Endothelial cell of umbilical vein (primary cell): ENCODE data around the gene SLC4A11. TPM values are rescaled to one million over a fixed set of nuclear protein-coding genes. Genes with fewer than 3 reads are reported as not detected.

Experiments used
- BruUV-seq: library from RNA; stranded (reverse); fragments of 400-500 nt; replicated peaks from 2 replicates; lab custom pipeline; 2021; lab: Mats Ljungman, UMichigan
- CTCF ChIA-PET: fragments of 300-600, 350-600 bp; sonication (Branson Sonifier 250); formaldehyde crosslinking; loops from one replicate; lab custom pipeline; 2021; ENCODE audit warnings: antibody characterized with exemption, inconsistent platforms; lab: Charles Lee
- POLR2A ChIA-PET: fragments of 300-600, 350-600 bp; sonication (Branson Sonifier 250); formaldehyde crosslinking; loops from one replicate; lab custom pipeline; 2021; ENCODE audit warnings: antibody characterized with exemption, inconsistent platforms; lab: Charles Lee
- DNase-seq: peaks from one replicate; pipeline ENCODE4 v3.0.0-alpha.2; 2011; ENCODE audit warnings: low read depth, low spot score
- FAIRE-seq: peaks from 2 replicates; lab custom pipeline; 2011; peaks lifted over from hg19 to GRCh38; lab: Jason Lieb, UNC
- H2AFZ ChIP-seq: 2 replicates; pipeline ENCODE4 v1.6.0; 2012; ENCODE audit warnings: low read depth, low read length, control low read depth, inconsistent platforms
- H3K27ac ChIP-seq: 2 replicates; pipeline ENCODE4 v1.5.1; 2011; ENCODE audit warnings: low read depth, mild to moderate bottlenecking, control low read depth, low read length, moderate library complexity; ENCODE audit not compliant: insufficient read depth
- H3K27me3 ChIP-seq, 2 experiments: 2 replicates each; pipeline versions ENCODE4 v1.6.0 to v1.6.1; 2011; ENCODE audit warnings: low read length in 2 of 2, mixed read lengths in 1 of 2; ENCODE audit not compliant: control insufficient read depth in 2 of 2, insufficient read depth in 2 of 2
- H3K36me3 ChIP-seq, 2 experiments: 2 replicates in 1 of 2; 3 replicates in 1 of 2; pipeline ENCODE4 v1.5.1; 2011; ENCODE audit warnings: low read length in 2 of 2, mild to moderate bottlenecking in 1 of 2, moderate library complexity in 1 of 2; ENCODE audit not compliant: control insufficient read depth in 2 of 2, insufficient read depth in 2 of 2; ENCODE audit errors: extremely low read depth in 1 of 2
- H3K4me1 ChIP-seq: 3 replicates; pipeline ENCODE4 v1.5.1; 2011; ENCODE audit warnings: mild to moderate bottlenecking, low read length; ENCODE audit not compliant: control insufficient read depth, insufficient read depth; ENCODE audit errors: extremely low read depth
- H3K4me2 ChIP-seq: 2 replicates; pipeline ENCODE4 v1.6.1; 2011; ENCODE audit warnings: low read length, control low read depth, mixed read lengths; ENCODE audit not compliant: insufficient read depth
- H3K4me3 ChIP-seq, 3 experiments: fragments of 200-600 bp in 1 of 3; sonication (generic), shearing (Covaris generic) in 1 of 3; replicated peaks in 1 of 3; 2 replicates each; pipeline ENCODE4 v1.5.1; 2011 to 2016; ENCODE audit warnings: control low read depth in 3 of 3, low read length in 3 of 3, mild to moderate bottlenecking in 2 of 3, inconsistent platforms in 1 of 3, low read depth in 1 of 3, moderate library complexity in 1 of 3; ENCODE audit not compliant: insufficient read depth in 1 of 3
- H3K79me2 ChIP-seq: 2 replicates; pipeline ENCODE4 v1.6.0; 2012; ENCODE audit warnings: low read length, inconsistent platforms; ENCODE audit not compliant: control insufficient read depth, insufficient read depth
- H3K9ac ChIP-seq: replicated peaks from 2 replicates; pipeline ENCODE3; 2011; ENCODE audit warnings: low read length, control low read depth; ENCODE audit not compliant: insufficient read depth; ENCODE audit errors: extremely low read depth
- H3K9me1 ChIP-seq: replicated peaks from 3 replicates; pipeline ENCODE4 v1.6.0; 2011; ENCODE audit warnings: mild to moderate bottlenecking, low read length; ENCODE audit not compliant: control insufficient read depth, insufficient read depth; ENCODE audit errors: extremely low read depth
- H3K9me3 ChIP-seq: replicated peaks from 2 replicates; pipeline ENCODE4 v1.5.1; 2012; ENCODE audit warnings: low read length, inconsistent platforms; ENCODE audit not compliant: control insufficient read depth, insufficient read depth
- H4K20me1 ChIP-seq: replicated peaks from 2 replicates; pipeline ENCODE3; 2011; ENCODE audit warnings: mild to moderate bottlenecking, low read length; ENCODE audit not compliant: control insufficient read depth, insufficient read depth; ENCODE audit errors: extremely low read depth
- CTCF ChIP-seq, 2 donors: IDR thresholded peaks; 1 replicate in 1 of 2; 2 replicates in 1 of 2; pipeline ENCODE4 v1.5.1; 2011; ENCODE audit warnings: low read length in 2 of 2, mild to moderate bottlenecking in 2 of 2, moderate library complexity in 2 of 2, control low read depth in 1 of 2, inconsistent platforms in 1 of 2, low read depth in 1 of 2; ENCODE audit not compliant: insufficient read depth in 1 of 2; ENCODE audit errors: extremely low read depth in 1 of 2
- EZH2 ChIP-seq: IDR thresholded peaks from 2 replicates; pipeline ENCODE4 v1.6.1; 2012; ENCODE audit warnings: borderline replicate concordance, low read depth, mild to moderate bottlenecking, moderate library complexity, low read length, inconsistent platforms; ENCODE audit not compliant: severe bottlenecking
- FOS ChIP-seq: IDR thresholded peaks from 2 replicates; pipeline ENCODE4 v1.6.1; 2011; ENCODE audit warnings: mild to moderate bottlenecking, low read length, moderate library complexity, borderline replicate concordance; ENCODE audit not compliant: insufficient read depth
- GATA2 ChIP-seq: IDR thresholded peaks from 2 replicates; pipeline ENCODE4 v1.7.0; 2011; ENCODE audit warnings: low read depth, mild to moderate bottlenecking, moderate library complexity, mixed read lengths, low read length; ENCODE audit not compliant: insufficient read length, insufficient read depth
- JUN ChIP-seq: IDR thresholded peaks from 2 replicates; pipeline ENCODE4 v1.6.1; 2011; ENCODE audit warnings: borderline replicate concordance, low read depth; ENCODE audit not compliant: insufficient read length, insufficient read depth
- MAX ChIP-seq: IDR thresholded peaks from 2 replicates; pipeline ENCODE4 v1.6.1; 2011; ENCODE audit not compliant: insufficient read depth, insufficient read length
- MYC ChIP-seq: IDR thresholded peaks from one replicate; pipeline ENCODE4 v1.6.1; 2011; ENCODE audit warnings: mild to moderate bottlenecking, low read depth, low read length
- POLR2A ChIP-seq: IDR thresholded peaks from 2 replicates; pipeline ENCODE4 v1.6.1; 2012; ENCODE audit warnings: low read depth, mild to moderate bottlenecking, control low read depth, low read length
- POLR2AphosphoS5 ChIP-seq: IDR thresholded peaks from 2 replicates; pipeline ENCODE4 v1.6.1; 2012; ENCODE audit warnings: low read depth, mild to moderate bottlenecking, control low read depth, low read length, moderate library complexity; ENCODE audit not compliant: insufficient read depth
- dilution Hi-C: fragments of 300-500 bp; cut with MboI; formaldehyde crosslinking; loops from one replicate; pipeline ENCODE4 v1.15.0; 2019; ENCODE audit warnings: low sequenced_read_pairs; ENCODE audit not compliant: extremely low pct_ligation_motif_present
- intact Hi-C: fragments of 100-400 bp; cut with micrococcal nuclease; formaldehyde crosslinking; loops from one replicate; pipeline ENCODE4 v1.10.0; 2022
- polyA plus RNA-seq, 4 experiments: library from polyadenylated mRNA; depleted of rRNA in 3 of 4; stranded (reverse) in 3 of 4; unstranded in 1 of 4; fragments of >200 nt; gene quantifications; 2 replicates each; pipeline versions ENCODE4 v1.2.1 to v1.2.3, GENCODE V29; 2011 to 2012; ENCODE audit warnings: missing spikeins in 1 of 4
- total RNA-seq: library from RNA; stranded (reverse); gene quantifications from 2 replicates; pipeline ENCODE4 v1.2.3, GENCODE V29; 2021

The SLC4A11 gene
- total and polyA plus RNA-seq, 2 donors (not counting 3 experiments of a cell fraction or from before 2014, with no cell fraction given): 5.7 to 10.2 TPM

- H3K79me2 ChIP-seq: no peaks in the 10 kb centered on the region
- H3K36me3 ChIP-seq: peaks cover 0 to 5% of the 10 kb centered on the region in 2 experiments
- no peak for DNase-seq
- no peak overlapping the region for H3K9ac ChIP-seq
- no peaks in the 10 kb centered on the region for H3K9me3 ChIP-seq
- H3K9me1 ChIP-seq: no peaks in the 10 kb centered on the region
- no peaks in the 10 kb centered on the region for H3K27me3 ChIP-seq
- H3K4me2 ChIP-seq: no peak overlapping the region
- TF ChIP-seq MAX (no peak), CTCF (IDR thresholded peaks at IDR 0.05; ENCODE audit: extremely low read depth in 1 of 2, insufficient read depth in 1 of 2, low read depth in 1 of 2, low read length in 2 of 2) (no peak), JUN (no peak), POLR2A (no peak), MYC (no peak), EZH2 (no peak), FOS (no peak), GATA2 (no peak), POLR2AphosphoS5 (no peak)
- no peaks in the 10 kb centered on the region for H3K4me1 ChIP-seq
- H2AFZ ChIP-seq: no peak overlapping the region
- BruUV-seq: no TSS peak
- no peak overlapping the region for H3K4me3 ChIP-seq
- ChIA-PET POLR2A (interaction anchor here (0.6 kb wide), 1 partner anchor 9 kb away, joined by 5 read pairs; no protein-coding TSS in a partner anchor), CTCF (interaction anchor here (1.2 kb wide), 1 partner anchor 54 kb away, joined by 6 read pairs; no protein-coding TSS in a partner anchor)
- no peak overlapping the region for H3K27ac ChIP-seq
- FAIRE-seq: no peak
- dilution Hi-C loops: no loop called here
- intact Hi-C loops: no loop called here
- no peaks in the 10 kb centered on the region for H4K20me1 ChIP-seq
Observed at GRCh38 chr20:3222635-3223600, 16.1 kb downstream of the SLC4A11 start.
